Thyroid gland (tissue), 4 donors: ENCODE data around the gene PCBD1. TPM values are rescaled to one million over a fixed set of nuclear protein-coding genes. Genes with fewer than 3 reads are reported as not detected.

ENCODE experiments used
- DNase-seq, 2 donors: peaks; one replicate each; pipeline ENCODE4 v3.0.0-alpha.2; 2019
- H3K27ac ChIP-seq, 3 donors: fragments of 200-600 bp; sonication (generic); 1 replicate in 2 of 3; 2 replicates in 1 of 3; pipeline ENCODE4 v1.5.1; 2016 to 2019; ENCODE audit warnings: mild to moderate bottlenecking in 1 of 3, moderate library complexity in 1 of 3
- H3K27me3 ChIP-seq: fragments of 200-600 bp; sonication (generic); one replicate; pipeline ENCODE4 v1.5.1; 2019
- H3K36me3 ChIP-seq, 2 donors: fragments of 200-600 bp; sonication (generic); one replicate each; pipeline ENCODE4 v1.5.1; 2016 to 2019
- H3K4me1 ChIP-seq, 2 donors: fragments of 200-600 bp; sonication (generic); one replicate each; pipeline ENCODE4 v1.5.1; 2017 to 2019
- H3K4me3 ChIP-seq, 3 donors: fragments of 200-600 bp; sonication (generic); replicated peaks in 1 of 3; 1 replicate in 2 of 3; 2 replicates in 1 of 3; pipeline ENCODE4 v1.5.1; 2016; ENCODE audit warnings: mild to moderate bottlenecking in 1 of 3
- H3K9me3 ChIP-seq: fragments of 200-600 bp; sonication (generic); one replicate; pipeline ENCODE4 v1.5.1; 2017
- POLR2A ChIP-seq, 2 donors: fragments of 450-650 bp; IDR thresholded peaks; one replicate each; pipeline ENCODE4 v1.6.1; 2017; ENCODE audit warnings: antibody characterized with exemption in 2 of 2, mild to moderate bottlenecking in 2 of 2, moderate library complexity in 1 of 2
- WGBS, 2 donors: methylation state at CpG; one replicate each; pipeline ENCODE4 v1.1.5; 2017; 5-methylcytosine and 5-hydroxymethylcytosine counted together
- intact Hi-C: fragments of 100-400 bp; cut with DNase I; formaldehyde crosslinking; loops from one replicate; pipeline ENCODE4 v1.15.1; 2023
- total RNA-seq, 4 donors: library from RNA; depleted of rRNA; stranded (reverse); fragments of >200 nt; gene quantifications; one replicate each; pipeline ENCODE4 v1.2.3, GENCODE V29; 2016
- TF ChIP-seq, protein P1 (sequence below), 6 experiments: fragments of 200-600 bp in 3 of 6; fragments of 450-650 bp in 3 of 6; sonication (generic) in 3 of 6; IDR thresholded peaks; one replicate each; pipeline ENCODE4 v1.5.1; 2016 to 2019; ENCODE audit warnings: antibody characterized with exemption in 6 of 6, mild to moderate bottlenecking in 2 of 6, inconsistent platforms in 1 of 6, moderate library complexity in 1 of 6

PCBD1 gene
- 100 to 1,000 TPM in 1 of 4 donors, 10 to 100 TPM in 3; 39.4 to 124 (median 86.8) TPM for total RNA-seq

DNA sequence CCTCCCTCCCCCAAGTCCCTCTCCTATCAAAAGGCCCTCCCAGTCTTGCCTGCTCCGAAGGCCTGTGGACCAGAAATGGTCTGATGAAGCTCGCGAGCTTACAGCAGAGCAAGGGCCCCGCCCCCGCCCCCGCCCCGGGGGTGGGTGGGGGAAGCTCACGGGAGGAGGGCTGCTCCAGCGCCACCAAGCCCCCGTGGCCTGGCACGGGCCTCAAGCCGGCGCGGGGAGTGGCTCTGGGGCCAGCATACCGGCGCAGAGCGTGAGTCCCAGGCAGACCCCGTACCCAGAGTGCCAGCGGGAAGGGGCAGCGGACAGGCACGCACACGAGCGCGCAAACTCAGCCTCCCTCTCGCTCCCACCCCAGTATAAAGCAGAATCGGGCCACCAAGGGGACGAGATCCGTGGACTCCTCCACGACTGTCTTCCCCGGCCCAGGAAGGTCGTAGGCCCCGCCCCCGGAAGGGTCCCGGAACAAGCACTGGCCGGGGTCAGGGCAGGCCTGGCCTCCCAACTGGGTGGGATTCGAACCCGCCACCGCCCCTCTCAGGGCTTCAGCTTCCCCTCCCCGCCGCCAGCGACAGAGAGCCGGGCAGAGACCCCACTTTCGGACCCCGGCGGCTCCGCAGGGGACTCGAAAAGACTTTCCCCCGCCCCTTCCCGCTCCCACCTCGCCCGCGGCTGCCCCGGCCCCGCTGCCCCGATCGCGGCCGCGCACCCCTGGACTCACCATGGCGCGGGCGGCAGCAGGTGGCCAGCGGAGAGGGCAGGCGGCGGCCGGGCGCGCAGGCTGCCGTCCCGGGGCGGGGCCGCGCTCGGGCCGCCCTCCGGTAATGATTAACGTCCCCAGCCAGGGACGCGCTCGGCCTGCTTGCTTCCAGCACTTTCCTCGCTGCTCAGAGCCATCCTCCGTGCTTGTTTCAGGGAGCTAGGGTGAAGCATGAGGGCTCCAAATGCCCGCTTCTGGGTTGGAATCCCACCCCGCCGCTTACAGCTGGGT, at the start of gene PCBD1:
Gene PCBD1, minus strand, starts transcription at position 762 of the 997 bp plus-strand sequence. Its CDS starts 32 bp downstream, at position 730.
- peak; percentile 14 to 69 for TF ChIP-seq POLR2A (IDR thresholded peaks at IDR 0.05)
- TF ChIP-seq, protein P1, sequence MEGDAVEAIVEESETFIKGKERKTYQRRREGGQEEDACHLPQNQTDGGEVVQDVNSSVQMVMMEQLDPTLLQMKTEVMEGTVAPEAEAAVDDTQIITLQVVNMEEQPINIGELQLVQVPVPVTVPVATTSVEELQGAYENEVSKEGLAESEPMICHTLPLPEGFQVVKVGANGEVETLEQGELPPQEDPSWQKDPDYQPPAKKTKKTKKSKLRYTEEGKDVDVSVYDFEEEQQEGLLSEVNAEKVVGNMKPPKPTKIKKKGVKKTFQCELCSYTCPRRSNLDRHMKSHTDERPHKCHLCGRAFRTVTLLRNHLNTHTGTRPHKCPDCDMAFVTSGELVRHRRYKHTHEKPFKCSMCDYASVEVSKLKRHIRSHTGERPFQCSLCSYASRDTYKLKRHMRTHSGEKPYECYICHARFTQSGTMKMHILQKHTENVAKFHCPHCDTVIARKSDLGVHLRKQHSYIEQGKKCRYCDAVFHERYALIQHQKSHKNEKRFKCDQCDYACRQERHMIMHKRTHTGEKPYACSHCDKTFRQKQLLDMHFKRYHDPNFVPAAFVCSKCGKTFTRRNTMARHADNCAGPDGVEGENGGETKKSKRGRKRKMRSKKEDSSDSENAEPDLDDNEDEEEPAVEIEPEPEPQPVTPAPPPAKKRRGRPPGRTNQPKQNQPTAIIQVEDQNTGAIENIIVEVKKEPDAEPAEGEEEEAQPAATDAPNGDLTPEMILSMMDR (IDR thresholded peaks at IDR 0.05): no peak
- no peaks in the 10 kb centered on the region for H3K9me3 ChIP-seq
- DNase-seq: peak; percentile 87 to 88
- H3K27me3 ChIP-seq: no peaks in the 10 kb centered on the region
- peak within 1 kb of the TSS; percentile 87 to 97 (median 89) for H3K27ac ChIP-seq
- intact Hi-C loops: no loop called here
- peaks cover 14% of the 10 kb centered on the region in 2 donors for H3K4me1 ChIP-seq
- WGBS, 2 donors: 1 to 4% methylated on average over 6 to 8 of the region's 85 CpGs
- peak within 1 kb of the TSS in 2 of 3 donors; percentile 51 to 72 for H3K4me3 ChIP-seq
- H3K36me3 ChIP-seq: peaks cover 9 to 10% of the 10 kb centered on the region in 2 donors

DNA sequence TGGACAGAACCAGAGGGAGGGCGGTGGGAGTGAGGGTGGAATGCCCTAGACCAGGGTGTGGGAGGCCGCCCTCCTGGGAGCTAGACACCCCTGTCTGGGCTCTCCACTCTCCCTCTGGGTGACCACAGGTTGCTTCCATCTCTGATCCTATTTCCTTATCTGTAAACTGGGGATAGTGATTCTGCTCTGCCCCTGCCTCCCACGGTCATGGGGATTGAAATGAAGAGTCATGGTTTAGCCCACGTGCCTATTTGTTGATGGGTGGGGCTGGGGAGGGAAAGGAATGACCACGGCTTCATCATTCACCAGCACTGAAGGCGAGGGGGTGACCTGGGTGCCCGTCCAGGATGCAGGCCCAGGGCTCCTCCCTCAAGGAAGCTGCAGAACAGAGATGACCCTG, 49.3 kb upstream of the PCBD1 start:
- no peak for DNase-seq
- WGBS, 2 donors: 80 to 89% methylated on average over 7 of the region's 7 CpGs
- TF ChIP-seq, protein P1 (IDR thresholded peaks at IDR 0.05): no peak
- no peak for TF ChIP-seq POLR2A (IDR thresholded peaks at IDR 0.05)
- intact Hi-C loops: no loop called here
- Histone ChIP-seq H3K9me3 (no peaks in the 10 kb centered on the region), H3K27me3 (no peaks in the 10 kb centered on the region), H3K4me1 (no peaks in the 10 kb centered on the region), H3K27ac (no peak overlapping the region), H3K36me3 (no peaks in the 10 kb centered on the region), H3K4me3 (no peak overlapping the region)

DNA sequence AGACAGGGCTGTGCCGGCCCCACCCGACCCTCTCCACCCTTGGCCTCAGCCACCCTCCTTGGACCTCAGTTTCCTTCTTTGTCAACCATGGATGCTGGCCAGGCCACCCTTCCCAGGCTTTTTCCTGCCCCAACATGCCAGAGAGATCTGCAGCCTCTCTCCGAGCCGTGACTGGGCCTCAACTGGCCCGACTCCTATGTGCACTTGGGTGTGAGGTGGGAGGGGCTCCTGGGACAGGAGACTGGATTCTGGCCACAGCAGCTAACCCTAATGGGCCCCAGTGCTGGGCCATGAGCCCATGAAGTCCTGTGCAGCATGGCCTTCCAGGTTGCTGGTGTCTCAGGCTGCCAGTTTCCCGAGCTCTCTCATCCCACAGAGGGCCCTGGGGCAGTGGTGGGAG, 47.7 kb upstream of the PCBD1 start:
- 81 to 84% methylated on average over 5 to 6 of the region's 6 CpGs for WGBS, 2 donors
- H3K36me3 ChIP-seq: no peaks in the 10 kb centered on the region
- intact Hi-C loops: no loop called here
- no peaks in the 10 kb centered on the region for H3K4me1 ChIP-seq
- no peaks in the 10 kb centered on the region for H3K9me3 ChIP-seq
- H3K27me3 ChIP-seq: no peaks in the 10 kb centered on the region
- H3K27ac ChIP-seq: no peak overlapping the region
- DNase-seq: no peak
- no peak overlapping the region for H3K4me3 ChIP-seq
- TF ChIP-seq, protein P1 (IDR thresholded peaks at IDR 0.05): no peak
- no peak for TF ChIP-seq POLR2A (IDR thresholded peaks at IDR 0.05)

DNA sequence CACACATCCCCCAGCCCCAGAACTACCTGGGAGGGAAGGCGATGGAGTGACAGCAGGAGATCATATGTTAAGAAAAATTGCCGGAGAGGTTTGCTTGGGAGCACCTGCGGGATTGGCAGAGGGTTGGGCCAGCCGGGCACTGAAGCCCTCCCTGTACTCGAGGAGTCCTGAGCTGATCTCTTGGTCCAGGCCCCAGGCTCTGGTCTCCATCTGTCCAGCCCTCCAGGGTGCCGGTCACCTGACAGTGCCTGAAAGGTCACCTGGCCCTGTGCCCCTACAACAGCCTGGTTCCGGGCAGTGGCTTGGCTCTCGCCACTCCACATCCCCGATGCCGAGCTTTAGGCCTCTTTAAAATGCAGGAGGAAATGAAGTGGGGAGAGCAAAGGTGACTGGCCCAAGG, 47.3 kb upstream of the PCBD1 start:
- no peak overlapping the region for H3K4me3 ChIP-seq
- H3K4me1 ChIP-seq: no peaks in the 10 kb centered on the region
- no peak overlapping the region for H3K27ac ChIP-seq
- no peaks in the 10 kb centered on the region for H3K27me3 ChIP-seq
- H3K36me3 ChIP-seq: no peaks in the 10 kb centered on the region
- intact Hi-C loops: no loop called here
- H3K9me3 ChIP-seq: no peaks in the 10 kb centered on the region
- WGBS, 2 donors: 79 to 87% methylated on average over 10 of the region's 10 CpGs
- TF ChIP-seq, protein P1 (IDR thresholded peaks at IDR 0.05): no peak
- no peak for TF ChIP-seq POLR2A (IDR thresholded peaks at IDR 0.05)
- no peak for DNase-seq

DNA sequence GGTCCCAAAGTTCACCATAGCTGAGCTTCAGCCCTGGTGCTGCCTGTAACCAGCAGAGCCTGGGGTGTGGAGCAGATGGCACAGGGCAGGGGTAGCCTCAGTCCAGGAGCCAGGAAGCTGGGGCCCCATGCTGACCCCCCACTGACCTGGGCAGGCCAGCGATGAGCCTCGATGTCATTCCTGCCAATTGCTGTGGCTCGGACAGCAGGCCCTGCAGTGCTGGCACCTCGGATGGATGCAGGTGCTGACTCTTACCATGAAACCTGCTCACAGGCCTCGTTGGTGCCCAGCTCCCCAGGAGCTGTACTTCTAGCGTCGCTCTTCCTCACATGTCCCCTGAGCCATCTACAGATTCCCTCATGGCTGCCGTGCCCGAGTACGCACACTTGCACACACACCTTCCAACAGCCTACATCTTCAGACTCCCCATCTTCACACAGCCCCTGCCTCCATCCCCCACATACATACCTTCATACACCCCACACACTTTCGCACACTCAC, 46.8 kb upstream of the PCBD1 start:
- no peaks in the 10 kb centered on the region for H3K9me3 ChIP-seq
- intact Hi-C loops: no loop called here
- H3K36me3 ChIP-seq: no peaks in the 10 kb centered on the region
- H3K27ac ChIP-seq: no peak overlapping the region
- no peak for DNase-seq
- H3K27me3 ChIP-seq: no peaks in the 10 kb centered on the region
- H3K4me1 ChIP-seq: no peaks in the 10 kb centered on the region
- whole genome bisulfite sequencing, 2 donors: 90 to 96% methylated on average over 9 to 10 of the region's 11 CpGs
- TF ChIP-seq, protein P1 (IDR thresholded peaks at IDR 0.05): no peak
- TF ChIP-seq POLR2A (IDR thresholded peaks at IDR 0.05): no peak
- no peak overlapping the region for H3K4me3 ChIP-seq
